Cardiac fibroblast (primary cell): ENCODE results near the gene LIMCH1.
"Not testable (repeated sequence)": the region's sequence is repeated elsewhere in the genome, so short reads cannot be mapped to it uniquely, and the experiment has no call there.

Experiments
- DNase-seq, 2 donors: peaks; one replicate each; pipeline versions ENCODE4 v3.0.0 to v3.0.0-alpha.2; 2010; ENCODE audit warnings: low read depth in 2 of 2
- H3K4me3 ChIP-seq, 2 donors: replicated peaks in 1 of 2; 1 replicate in 1 of 2; 2 replicates in 1 of 2; pipeline ENCODE4 v1.5.1; 2011; ENCODE audit warnings: low read depth in 2 of 2, low read length in 2 of 2, mild to moderate bottlenecking in 2 of 2, moderate library complexity in 1 of 2
- TF ChIP-seq, protein P1 (sequence below): IDR thresholded peaks from one replicate; pipeline ENCODE4 v1.5.1; 2011; ENCODE audit warnings: low read depth, mild to moderate bottlenecking, low read length, inconsistent platforms

The LIMCH1 gene, protein sequence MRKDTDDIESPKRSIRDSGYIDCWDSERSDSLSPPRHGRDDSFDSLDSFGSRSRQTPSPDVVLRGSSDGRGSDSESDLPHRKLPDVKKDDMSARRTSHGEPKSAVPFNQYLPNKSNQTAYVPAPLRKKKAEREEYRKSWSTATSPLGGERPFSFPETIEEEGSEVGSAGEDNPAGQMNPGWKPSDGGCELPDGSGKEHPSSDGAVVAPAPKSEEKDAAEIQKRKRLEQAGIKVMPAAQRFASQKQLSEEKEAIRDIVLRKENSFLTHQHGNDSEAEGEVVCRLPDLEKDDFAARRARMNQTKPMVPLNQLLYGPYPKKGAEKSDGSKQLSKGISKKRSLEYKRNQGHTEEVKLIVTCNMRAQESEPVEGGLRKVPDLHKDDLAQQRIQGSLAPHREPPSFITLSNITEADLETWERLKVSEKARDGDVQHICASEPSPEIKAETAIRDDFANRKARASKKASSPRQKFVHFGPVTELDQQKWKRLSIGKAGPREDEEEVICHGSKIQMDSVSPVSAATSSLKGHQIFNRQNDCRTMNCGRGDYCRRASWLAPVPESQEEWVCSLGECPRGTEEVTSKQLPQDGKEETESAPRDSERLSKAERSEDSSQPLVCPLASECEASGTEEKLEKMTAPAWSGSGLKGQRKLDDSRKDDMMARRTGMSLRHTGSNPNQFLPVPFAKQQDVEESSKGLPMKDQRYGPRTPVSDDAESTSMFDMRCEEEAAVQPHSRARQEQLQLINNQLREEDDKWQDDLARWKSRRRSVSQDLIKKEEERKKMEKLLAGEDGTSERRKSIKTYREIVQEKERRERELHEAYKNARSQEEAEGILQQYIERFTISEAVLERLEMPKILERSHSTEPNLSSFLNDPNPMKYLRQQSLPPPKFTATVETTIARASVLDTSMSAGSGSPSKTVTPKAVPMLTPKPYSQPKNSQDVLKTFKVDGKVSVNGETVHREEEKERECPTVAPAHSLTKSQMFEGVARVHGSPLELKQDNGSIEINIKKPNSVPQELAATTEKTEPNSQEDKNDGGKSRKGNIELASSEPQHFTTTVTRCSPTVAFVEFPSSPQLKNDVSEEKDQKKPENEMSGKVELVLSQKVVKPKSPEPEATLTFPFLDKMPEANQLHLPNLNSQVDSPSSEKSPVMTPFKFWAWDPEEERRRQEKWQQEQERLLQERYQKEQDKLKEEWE (N-terminal part only)

DNA sequence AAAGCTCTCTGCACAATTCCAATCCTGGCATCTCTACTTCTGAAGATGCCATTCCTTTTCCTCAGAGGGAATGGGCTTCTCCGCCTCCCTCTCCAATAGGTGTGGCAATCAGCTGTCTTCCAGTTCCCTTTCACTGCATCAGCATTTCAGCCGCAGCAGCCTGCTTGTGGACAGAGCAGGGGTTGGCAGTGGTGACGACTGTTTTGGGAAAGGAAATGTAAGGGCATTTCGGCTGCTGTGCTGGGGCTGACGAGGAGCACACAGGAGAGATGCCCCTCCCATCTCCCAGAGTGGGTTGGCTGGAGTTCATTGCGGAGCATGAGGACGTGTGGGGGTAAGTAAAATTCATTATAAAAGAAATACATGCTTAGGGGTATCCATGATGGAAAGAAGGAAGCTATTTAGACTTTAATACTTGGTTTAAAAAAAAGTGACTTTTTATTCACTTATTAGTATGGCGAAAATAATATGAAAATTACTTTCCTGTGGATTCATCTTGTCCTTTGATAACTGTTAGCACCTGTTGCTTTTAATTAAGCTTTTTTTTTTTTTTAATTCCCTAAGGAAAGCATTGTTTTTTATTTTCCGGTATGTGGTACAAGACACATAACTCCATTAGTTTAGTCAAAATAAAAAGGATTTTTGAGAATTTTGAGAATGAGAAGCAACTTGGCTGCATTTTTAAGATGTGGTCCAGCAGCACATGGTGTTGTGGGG lies at the start of gene LIMCH1:
LIMCH1 (plus strand) TSS at position 141 of the 717 bp plus-strand sequence. CDS start 67,839 bp downstream, outside the sequence.
- peak in 1 of 2 donors; percentile 40 for DNase-seq
- no peak within 1 kb of the TSS for H3K4me3 ChIP-seq
- TF ChIP-seq, protein P1, sequence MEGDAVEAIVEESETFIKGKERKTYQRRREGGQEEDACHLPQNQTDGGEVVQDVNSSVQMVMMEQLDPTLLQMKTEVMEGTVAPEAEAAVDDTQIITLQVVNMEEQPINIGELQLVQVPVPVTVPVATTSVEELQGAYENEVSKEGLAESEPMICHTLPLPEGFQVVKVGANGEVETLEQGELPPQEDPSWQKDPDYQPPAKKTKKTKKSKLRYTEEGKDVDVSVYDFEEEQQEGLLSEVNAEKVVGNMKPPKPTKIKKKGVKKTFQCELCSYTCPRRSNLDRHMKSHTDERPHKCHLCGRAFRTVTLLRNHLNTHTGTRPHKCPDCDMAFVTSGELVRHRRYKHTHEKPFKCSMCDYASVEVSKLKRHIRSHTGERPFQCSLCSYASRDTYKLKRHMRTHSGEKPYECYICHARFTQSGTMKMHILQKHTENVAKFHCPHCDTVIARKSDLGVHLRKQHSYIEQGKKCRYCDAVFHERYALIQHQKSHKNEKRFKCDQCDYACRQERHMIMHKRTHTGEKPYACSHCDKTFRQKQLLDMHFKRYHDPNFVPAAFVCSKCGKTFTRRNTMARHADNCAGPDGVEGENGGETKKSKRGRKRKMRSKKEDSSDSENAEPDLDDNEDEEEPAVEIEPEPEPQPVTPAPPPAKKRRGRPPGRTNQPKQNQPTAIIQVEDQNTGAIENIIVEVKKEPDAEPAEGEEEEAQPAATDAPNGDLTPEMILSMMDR, result no peak

DNA sequence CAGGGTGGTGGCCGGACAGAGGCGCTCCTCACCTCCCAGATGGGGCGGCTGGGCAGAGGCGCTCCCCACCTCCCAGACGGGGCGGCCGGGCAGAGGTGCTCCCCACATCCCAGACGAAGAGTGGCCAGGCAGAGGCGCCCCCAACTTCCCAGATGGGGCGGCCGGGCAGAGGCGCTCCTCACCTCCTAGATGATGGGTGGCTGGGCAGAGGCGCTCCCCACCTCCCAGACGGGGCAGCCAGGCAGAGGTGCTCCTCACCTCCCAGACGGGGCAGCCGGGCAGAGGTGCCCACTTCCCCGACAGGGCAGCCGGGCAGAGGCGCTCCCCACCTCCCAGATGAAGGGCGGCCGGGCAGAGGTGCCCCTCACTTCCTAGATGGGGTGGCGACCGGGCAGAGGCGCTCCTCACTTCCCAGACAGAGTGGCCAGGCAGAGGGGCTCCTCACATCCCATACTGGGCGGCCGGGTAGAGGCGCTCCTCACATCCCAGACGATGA lies 46.8 kb upstream of the LIMCH1 start:
- H3K4me3 ChIP-seq, DNase-seq: not testable (repeated sequence)

DNA sequence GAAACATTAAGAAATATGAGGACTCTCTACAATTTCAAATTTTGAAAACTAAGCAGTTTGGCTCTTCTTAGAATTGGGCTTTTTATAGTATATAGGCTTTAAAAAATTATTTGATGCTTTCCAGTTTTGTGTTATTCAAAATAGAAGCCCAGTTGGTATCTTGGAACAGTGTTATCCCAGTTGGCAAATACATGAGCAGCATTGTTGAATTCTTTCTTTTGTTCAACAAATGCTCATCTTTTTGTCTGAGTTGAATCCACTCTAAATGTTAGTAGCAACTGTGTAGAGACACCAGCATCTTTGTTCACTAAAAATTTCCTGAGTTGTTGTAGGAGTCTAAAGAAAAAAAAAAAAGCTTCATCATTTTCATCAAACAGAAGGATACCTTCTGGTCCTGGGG lies 41.0 kb upstream of the LIMCH1 start:
- no peak overlapping the region for H3K4me3 ChIP-seq
- TF ChIP-seq, protein P1, result no peak
- DNase-seq, result no peak

DNA sequence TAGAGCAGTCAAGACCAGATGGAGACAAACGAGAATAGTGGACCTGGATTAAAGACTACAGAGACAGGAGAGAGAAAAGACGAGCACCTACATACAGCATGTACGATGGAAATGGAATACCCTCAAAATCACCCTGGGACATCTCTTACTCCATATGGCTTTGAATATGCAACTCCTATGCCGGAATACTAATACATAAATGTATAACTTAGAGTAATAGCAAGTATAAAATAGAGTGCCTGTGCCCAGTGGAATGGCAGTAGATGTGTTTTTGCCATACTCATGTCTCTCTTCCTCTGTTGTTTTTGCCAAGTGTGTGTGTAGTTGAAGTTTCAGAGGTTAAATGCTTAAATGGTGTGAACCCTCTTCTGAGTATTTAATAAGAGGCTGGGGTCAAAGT lies 39.8 kb upstream of the LIMCH1 start:
- DNase-seq, result no peak
- TF ChIP-seq, protein P1, result no peak
- no peak overlapping the region for H3K4me3 ChIP-seq

DNA sequence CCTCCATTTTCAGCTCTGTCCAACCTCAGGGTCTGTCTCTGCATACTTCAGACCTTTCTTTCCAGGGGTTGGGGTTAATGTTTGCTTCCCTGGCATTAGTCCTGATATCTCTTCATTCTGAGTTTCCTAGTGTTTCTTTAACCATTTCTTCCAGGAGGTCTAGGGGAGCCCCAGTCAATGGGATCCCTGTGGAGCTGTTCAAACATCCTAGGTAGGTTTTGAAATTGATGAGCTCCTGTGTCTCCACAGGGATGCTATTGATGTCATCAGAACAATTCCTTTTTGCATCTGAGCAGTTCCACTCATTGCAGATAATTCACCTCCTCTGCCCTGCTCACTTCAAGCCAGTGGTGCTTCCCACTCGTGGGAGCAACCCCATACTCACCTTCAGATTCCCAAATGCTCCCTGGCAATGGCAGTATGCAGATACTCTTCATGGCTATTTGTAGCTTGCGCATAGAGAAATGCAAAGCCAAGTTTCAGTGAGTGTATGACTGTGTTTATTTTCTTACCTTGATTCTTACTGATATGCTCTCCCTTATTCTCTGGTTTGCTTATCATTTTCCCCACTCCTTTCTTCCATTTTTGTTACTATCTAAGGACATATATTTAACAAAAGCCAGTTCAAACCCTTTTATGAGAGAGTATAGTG lies 33.7 kb upstream of the LIMCH1 start:
- TF ChIP-seq, protein P1, result no peak
- no peak overlapping the region for H3K4me3 ChIP-seq
- no peak for DNase-seq

DNA sequence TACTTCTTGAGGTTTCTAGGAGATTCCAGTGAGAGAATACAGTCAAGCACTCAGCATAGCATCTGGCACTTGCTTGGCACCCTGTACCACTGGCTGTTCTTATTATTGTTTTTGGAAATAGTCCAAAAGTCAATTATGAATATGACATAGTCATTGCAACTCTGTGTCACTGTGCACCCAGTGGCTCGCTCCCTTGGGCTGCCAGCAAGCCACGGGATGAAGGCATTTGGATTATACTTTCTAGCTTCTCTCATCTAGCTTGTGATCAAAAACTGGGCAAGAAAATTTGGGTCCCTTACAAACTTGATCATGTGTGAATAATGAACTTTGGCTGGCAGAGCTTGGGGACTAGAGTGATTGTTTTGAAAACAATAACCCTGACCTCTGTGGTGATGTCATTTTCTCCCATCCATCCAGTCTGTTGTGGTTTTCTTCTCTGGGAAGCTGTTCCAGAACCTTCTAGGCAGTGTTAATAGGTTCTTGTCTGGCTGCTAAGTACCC lies 32.7 kb upstream of the LIMCH1 start:
- TF ChIP-seq, protein P1, result no peak
- DNase-seq, result peak; percentile 3 to 20

More for the DNA sequence above, 32.7 kb upstream of the LIMCH1 start:
- no peak overlapping the region for H3K4me3 ChIP-seq
